NCI-H2196 (cell line): Measurements from ENCODE around the gene HERPUD1.

Experiments used
- DNase-seq: peaks from one replicate; lab custom pipeline; 2025; ENCODE audit not compliant: unreplicated experiment; lab: John Stamatoyannopoulos, UW

Gene HERPUD1

GRCh38 chr16:56910654-56911539 is 21.0 kb upstream of the HERPUD1 start:
- DNase-seq: peak; percentile 6

GRCh38 chr16:56911771-56912571 is 20.0 kb upstream of the HERPUD1 start:
- no peak for DNase-seq

GRCh38 chr16:56912746-56913708 is 18.9 kb upstream of the HERPUD1 start:
- DNase-seq: no peak

- DNase-seq: no peak
Observed at GRCh38 chr16:56914896-56915295, 17.0 kb upstream of the HERPUD1 start.

GRCh38 chr16:56915336-56916119 is 16.4 kb upstream of the HERPUD1 start:
- no peak for DNase-seq

GRCh38 chr16:56916571-56917403 is 15.2 kb upstream of the HERPUD1 start:
- DNase-seq: no peak

- no peak for DNase-seq
Observed at GRCh38 chr16:56918467-56919012, 13.4 kb upstream of the HERPUD1 start.

GRCh38 chr16:56919099-56919800 is 12.7 kb upstream of the HERPUD1 start:
- DNase-seq: no peak

GRCh38 chr16:56921571-56921970 is 10.4 kb upstream of the HERPUD1 start:
- DNase-seq: no peak

- DNase-seq: no peak
Observed at GRCh38 chr16:56923481-56924091, 8.4 kb upstream of the HERPUD1 start.

- DNase-seq: no peak
Observed at GRCh38 chr16:56927471-56927870, 4.5 kb upstream of the HERPUD1 start.

GRCh38 chr16:56929639-56930038 is 2.3 kb upstream of the HERPUD1 start:
- DNase-seq: no peak

GRCh38 chr16:56930486-56931270 is 1.3 kb upstream of the HERPUD1 start:
- no peak for DNase-seq

GRCh38 chr16:56931271-56931891 is 561 bp upstream of the HERPUD1 start:
- no peak for DNase-seq

GRCh38 chr16:56932721-56933619 is 1.0 kb downstream of the HERPUD1 start:
- peak; percentile 44 for DNase-seq
